Activated T-cell treated with anti-CD3 and anti-CD28 coated beads, Interleukin-2, amount 50 U/mL, for 24 hours (primary cell): Measurements from ENCODE around the gene PPFIA3.
"Not testable (repeated sequence)": the region's sequence is repeated elsewhere in the genome, so short reads cannot be mapped to it uniquely, and the experiment has no call there.

ENCODE experiments used
- DNase-seq: peaks from one replicate; pipeline ENCODE4 v3.0.0-alpha.2; 2020
- H3K27ac Mint-ChIP-seq: 2 replicates; pipeline ENCODE4 v1.8.0; 2020; ENCODE audit warnings: mild to moderate bottlenecking, mixed read lengths
- H3K27me3 Mint-ChIP-seq: 2 replicates; pipeline ENCODE4 v1.8.0; 2020; ENCODE audit warnings: mixed read lengths
- H3K36me3 Mint-ChIP-seq: 2 replicates; pipeline ENCODE4 v1.8.0; 2020; ENCODE audit warnings: low read depth, mixed read lengths
- H3K4me1 Mint-ChIP-seq: 2 replicates; pipeline ENCODE4 v1.8.0; 2020; ENCODE audit warnings: low read depth, mixed read lengths
- H3K4me3 Mint-ChIP-seq: 2 replicates; pipeline ENCODE4 v1.8.0; 2020; ENCODE audit warnings: mild to moderate bottlenecking, moderate library complexity, mixed read lengths
- H3K9me3 Mint-ChIP-seq: 2 replicates; pipeline ENCODE4 v1.8.0; 2020; ENCODE audit warnings: mixed read lengths

The PPFIA3 gene

DNA sequence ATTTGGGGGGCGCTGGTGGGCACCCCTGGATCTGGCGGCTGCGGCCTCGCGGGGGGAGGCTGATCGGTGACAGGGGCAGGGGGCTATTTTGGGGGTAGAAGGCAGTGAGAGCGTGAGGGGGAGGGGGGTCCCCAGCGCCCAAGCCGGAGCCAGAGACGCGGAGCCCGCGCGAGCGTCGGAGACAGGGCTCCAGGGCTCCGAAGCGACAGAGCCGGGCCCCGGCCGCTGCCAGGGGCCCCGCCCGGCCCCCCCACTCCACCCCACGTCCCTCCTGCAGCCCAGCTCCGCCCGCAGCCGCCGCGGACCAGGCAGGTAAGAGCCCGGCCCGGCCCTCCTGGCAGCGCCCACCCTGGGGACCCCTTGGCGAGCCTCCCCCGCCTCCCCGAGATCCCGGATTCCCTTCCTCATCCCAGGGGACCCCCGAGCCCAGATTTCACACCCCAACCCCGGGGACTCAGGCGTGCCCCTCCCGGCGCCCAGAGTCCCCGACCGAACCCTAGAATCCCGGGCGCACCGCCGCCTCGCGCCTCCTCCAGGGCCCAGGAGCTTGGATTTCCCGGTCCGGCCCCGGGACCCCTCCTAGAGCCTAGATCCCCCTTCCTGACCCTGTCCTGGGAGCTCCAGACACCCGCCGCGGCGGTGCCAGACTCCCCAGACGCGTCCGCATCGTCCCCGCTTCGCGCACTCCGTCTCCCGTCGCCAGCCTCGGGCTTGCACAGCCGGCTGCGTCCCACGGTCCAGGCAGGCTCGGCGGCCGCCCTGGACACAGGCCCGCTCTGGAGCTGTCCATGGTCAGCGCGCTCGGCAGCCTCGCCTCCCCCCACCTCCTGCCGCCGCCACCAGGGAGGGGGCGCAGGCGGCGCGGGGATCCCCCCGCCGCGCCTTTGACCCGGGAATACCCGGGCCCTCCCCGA, at the start of gene PPFIA3:
Gene PPFIA3, plus strand, starts transcription at position 134 of the 914 bp plus-strand sequence. CDS start 8,330 bp downstream, outside the sequence.
- H3K36me3 Mint-ChIP-seq = peaks cover 5% of the 10 kb centered on the region
- H3K27me3 Mint-ChIP-seq = peaks cover 11% of the 10 kb centered on the region
- peaks cover 28% of the 10 kb centered on the region for H3K4me1 Mint-ChIP-seq
- peak within 1 kb of the TSS; percentile 85 for H3K4me3 Mint-ChIP-seq
- no peaks in the 10 kb centered on the region for H3K9me3 Mint-ChIP-seq
- peak within 1 kb of the TSS; percentile 93 for H3K27ac Mint-ChIP-seq
- DNase-seq = peak; percentile 58

DNA sequence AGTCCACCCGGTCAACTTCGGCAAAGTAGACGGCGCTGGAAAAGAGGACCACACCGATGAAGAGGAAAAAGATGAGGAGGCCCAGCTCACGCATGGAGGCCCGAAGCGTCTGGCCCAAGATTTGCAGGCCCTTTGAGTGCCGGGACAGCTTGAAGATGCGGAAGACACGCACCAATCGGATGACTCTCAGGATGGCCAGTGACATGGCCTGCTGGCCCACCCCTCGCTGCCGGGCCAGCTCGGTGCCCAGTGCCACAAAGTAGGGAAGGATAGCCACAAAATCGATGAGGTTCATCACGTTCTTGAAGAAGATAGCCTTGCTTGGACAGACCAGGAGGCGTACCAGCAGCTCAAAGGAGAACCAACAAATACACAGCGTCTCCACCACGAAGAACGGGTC, 48.9 kb upstream of the PPFIA3 start:
- H3K4me1 Mint-ChIP-seq = peaks cover 8% of the 10 kb centered on the region
- peaks cover 82% of the 10 kb centered on the region for H3K27me3 Mint-ChIP-seq
- H3K4me3 Mint-ChIP-seq = no peak overlapping the region
- H3K36me3 Mint-ChIP-seq = no peaks in the 10 kb centered on the region
- peaks cover 2% of the 10 kb centered on the region for H3K9me3 Mint-ChIP-seq
- no peak for DNase-seq
- H3K27ac Mint-ChIP-seq = no peak overlapping the region

DNA sequence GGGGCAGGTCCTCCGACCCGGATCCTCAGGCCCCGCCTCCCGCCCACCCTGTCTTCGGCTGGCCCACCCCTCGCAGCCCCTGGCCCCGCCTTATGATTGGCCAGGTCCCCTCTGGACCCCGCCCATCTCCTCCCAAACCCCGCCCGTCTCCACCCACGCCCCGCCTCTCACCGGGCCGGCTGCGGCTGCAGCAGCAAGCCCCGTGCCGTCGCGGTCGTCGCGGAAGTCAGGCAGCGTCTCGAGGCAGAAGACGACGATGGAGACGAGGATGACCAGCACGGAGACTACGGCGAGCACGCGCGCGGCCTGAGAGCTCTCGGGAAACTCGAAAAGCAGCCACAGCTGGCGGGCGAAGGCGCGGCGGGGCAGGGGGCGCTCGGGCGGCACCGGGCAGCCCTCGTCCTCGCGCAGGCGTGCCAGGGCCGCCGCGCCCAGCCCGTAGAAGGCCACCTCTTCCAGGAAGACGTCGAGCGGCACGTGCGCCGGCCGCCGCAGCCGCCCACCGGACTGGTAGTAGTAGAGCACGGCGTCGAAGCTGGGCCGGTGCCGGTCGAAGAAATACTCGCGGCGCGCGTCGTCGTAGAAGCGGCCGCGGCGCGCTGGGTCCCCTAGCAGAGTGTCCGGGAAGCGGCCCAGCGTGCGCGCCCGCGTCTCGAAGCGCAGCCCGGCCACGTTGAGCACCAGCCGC, 47.3 kb upstream of the PPFIA3 start:
- DNase-seq = peak; percentile 49
- H3K4me3 Mint-ChIP-seq = no peak overlapping the region
- H3K4me1 Mint-ChIP-seq = peaks cover 8% of the 10 kb centered on the region
- no peaks in the 10 kb centered on the region for H3K36me3 Mint-ChIP-seq
- peaks cover 76% of the 10 kb centered on the region for H3K27me3 Mint-ChIP-seq
- H3K27ac Mint-ChIP-seq = no peak overlapping the region
- H3K9me3 Mint-ChIP-seq = peaks cover 2% of the 10 kb centered on the region

DNA sequence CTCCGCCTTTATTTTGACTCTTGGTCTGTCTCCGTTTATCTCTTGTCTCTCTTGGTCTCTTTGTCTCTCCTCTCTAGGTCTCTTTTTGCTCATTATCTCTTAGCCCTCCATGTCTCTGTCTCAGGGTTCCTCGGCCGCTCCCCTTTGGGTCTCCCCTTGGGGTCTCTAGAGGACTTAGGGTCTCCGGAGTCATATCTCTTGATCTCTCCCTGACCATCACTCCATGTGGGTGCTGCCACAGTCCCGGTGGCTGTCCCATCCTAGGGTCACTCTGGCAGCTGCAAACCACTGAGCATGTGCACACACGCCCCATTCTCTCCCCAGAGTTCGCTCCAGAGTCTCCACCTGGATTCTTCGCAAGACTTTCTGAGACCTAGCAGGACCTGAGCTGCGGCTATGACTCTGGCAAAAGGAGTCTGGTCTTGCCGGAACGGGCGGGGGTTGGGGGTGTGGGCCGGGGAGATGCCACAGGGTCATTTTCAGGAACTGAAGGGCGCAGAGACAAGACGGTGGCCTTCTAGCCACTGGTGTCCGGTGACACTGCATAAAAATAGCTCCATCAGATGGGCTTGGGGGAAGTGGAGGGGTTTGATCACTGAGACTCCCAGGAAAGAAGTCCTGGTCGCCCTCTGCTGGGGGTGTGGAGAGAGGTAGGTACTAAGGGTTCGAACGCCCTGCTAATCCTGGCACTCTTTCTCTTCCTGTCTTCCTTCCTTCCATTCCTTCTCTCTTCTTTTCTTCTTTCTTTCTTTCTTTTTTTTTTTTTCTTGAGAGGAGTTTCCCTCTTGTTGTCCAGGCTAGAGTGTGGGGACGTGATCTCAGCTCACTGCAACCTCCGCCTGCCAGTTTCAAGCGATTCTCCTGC, 45.6 kb upstream of the PPFIA3 start:
- Mint-ChIP-seq H3K4me1 (peaks cover 8% of the 10 kb centered on the region), H3K27ac (no peak overlapping the region), H3K9me3 (peaks cover 2% of the 10 kb centered on the region), H3K4me3 (no peak overlapping the region), H3K36me3 (no peaks in the 10 kb centered on the region), H3K27me3 (peaks cover 72% of the 10 kb centered on the region)
- DNase-seq = no peak

DNA sequence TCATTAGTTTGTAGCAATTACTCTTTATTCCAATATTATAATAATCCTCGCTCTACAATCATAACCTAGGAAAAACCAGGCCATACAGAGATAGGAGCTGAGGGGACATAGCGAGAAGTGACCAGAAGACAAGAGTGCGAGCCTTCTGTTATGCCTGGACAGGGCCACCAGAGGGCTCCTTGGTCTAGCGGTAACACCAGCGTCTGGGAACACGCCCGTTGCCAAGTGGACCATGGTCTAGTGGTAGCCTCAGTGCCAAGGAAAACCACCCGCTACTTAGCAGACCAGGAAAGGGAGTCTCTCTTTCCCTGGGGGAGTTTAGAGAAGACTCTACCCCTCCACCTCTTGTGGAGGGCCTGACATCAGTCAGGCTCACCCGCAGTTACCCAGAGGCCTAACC, 44.5 kb upstream of the PPFIA3 start:
- H3K4me3 Mint-ChIP-seq, H3K27ac Mint-ChIP-seq, H3K36me3 Mint-ChIP-seq, H3K4me1 Mint-ChIP-seq, DNase-seq, H3K9me3 Mint-ChIP-seq: not testable (repeated sequence)
- peaks cover 61% of the 10 kb centered on the region for H3K27me3 Mint-ChIP-seq

DNA sequence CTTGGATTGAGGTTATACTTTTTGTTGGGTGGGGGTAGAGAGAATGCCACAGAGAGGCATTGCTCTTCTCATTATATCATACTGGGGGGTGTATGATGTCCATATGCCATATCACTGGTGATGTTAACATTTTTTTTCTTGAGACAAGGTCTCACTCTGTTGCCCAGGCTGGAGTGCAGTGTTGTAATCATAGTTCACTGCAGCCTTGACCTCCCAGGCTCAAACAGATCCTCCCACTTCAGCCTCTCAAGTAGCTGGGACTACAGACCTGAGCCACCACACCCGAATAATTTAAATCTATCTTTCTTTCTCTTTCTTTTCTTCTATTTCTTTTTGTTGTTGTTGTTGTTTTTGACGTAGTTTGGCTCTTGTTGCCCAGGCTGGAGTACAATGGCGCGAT, 39.0 kb upstream of the PPFIA3 start:
- Mint-ChIP-seq H3K4me3 (no peak overlapping the region), H3K27me3 (peaks cover 16% of the 10 kb centered on the region), H3K36me3 (peaks cover 3% of the 10 kb centered on the region), H3K9me3 (no peaks in the 10 kb centered on the region), H3K4me1 (peaks cover 8% of the 10 kb centered on the region), H3K27ac (no peak overlapping the region)
- no peak for DNase-seq

DNA sequence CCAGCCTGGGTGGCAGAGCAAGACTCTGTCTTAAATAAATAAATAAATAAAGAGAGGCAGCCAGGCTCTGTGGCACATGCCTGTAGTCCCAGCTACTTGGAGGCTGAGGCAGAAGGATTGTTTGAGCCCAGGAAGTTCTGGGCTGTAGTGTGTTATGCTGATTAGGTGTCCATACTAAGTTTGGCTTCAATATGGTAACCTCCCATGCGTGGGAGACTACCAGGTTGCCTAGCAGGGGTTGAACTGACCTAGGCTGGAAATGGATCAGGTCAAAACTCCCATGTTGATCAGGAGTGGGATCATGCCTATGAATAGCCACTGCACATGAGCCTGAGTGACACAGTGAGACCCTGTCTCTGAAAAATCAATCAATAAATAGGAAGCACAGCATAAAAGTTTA, 38.1 kb upstream of the PPFIA3 start:
- peaks cover 9% of the 10 kb centered on the region for H3K4me1 Mint-ChIP-seq
- H3K36me3 Mint-ChIP-seq = peaks cover 12% of the 10 kb centered on the region
- H3K27ac Mint-ChIP-seq = no peak overlapping the region
- no peaks in the 10 kb centered on the region for H3K9me3 Mint-ChIP-seq
- no peak for DNase-seq
- peaks cover 7% of the 10 kb centered on the region for H3K27me3 Mint-ChIP-seq
- H3K4me3 Mint-ChIP-seq = no peak overlapping the region

DNA sequence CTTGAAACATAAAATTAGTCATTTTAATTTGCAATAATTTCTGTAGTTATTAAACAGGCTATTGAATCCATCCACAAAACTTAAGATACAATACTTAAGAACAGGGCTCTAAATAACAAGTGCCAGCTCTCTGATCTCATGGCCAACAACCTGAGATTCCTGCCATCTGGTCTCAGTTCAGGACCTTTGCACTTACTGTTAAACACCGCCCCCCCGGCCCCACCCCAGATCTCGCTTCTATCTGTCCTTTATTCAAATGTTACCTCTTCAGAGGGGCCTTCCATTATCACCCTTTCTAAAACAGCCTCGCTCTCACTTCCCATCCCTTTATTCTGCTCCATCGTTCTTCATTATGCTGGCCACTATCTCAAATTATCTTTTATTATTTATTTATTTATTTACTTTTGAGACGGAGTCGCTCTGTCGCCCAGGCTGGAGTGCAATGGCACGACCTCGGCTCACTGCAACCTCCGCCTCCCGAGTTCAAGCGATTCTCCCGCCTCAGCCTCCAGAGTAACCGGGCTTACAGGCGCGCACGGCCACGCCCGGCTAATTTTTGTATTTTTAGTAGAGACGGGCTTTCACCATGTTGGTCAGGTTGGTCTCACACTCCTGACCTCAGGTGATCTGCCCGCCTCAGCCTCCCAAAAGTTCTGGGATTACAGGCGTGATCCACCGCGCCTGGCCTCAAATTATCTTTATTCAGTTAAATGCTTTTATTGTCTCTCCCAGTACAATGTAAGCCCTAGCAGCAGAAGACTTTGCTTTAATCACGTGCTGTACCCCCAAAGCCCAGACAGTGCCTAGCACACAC, 34.9 kb upstream of the PPFIA3 start:
- Mint-ChIP-seq H3K27ac (peak overlapping the region; percentile 98), H3K4me1 (peaks cover 28% of the 10 kb centered on the region), H3K27me3 (no peaks in the 10 kb centered on the region), H3K4me3 (peak overlapping the region; percentile 98), H3K36me3 (peaks cover 40% of the 10 kb centered on the region), H3K9me3 (no peaks in the 10 kb centered on the region)
- no peak for DNase-seq

DNA sequence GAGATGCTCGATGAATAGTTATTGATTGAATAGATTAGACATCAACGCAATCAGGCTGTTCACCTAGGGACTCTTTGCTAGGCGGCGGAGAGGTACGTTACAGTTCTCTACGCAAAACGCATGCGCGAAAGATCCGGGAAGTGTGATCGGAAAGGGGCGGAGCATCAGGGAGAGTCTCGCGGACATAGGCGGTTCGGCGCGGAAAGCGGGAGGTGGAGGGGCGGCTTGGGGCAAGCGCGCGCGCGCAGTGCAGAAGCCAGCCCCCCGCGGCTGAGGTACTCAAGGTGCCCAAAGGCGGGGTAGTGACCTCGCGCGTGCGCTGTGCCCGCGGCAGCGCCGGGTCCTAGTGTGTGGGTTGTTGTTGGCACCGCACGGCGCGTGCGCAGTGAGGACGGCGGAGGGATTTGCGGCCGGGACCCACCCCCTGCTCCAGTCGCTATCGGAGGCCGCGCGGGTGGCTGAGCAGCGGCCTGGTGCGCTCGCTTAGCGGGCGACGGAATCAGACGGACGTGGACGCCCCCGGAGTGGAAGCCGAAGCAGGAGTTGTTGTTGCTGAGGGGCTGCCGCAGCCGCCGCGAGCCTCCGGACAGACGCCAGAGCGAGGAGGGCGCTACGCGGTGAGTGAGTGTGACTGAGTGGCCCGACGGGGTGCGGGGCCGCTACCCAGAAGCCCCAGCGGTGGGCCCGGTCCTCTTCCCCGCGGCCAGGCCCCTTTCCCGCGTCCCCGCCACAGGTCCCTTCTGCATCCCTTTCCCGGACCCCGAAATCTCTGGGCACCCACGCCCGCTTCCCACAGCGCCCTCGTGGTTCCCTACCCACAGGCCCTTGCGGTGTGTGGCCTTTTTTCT, 34.1 kb upstream of the PPFIA3 start, which contains the start of gene SNRNP70:
Gene SNRNP70, plus strand, starts transcription at position 432 of the 848 bp plus-strand sequence. CDS start 964 bp downstream, outside the sequence.
- peak; percentile 99 for DNase-seq
- no peaks in the 10 kb centered on the region for H3K9me3 Mint-ChIP-seq
- H3K27ac Mint-ChIP-seq = peak within 1 kb of the TSS; percentile 98
- H3K27me3 Mint-ChIP-seq = no peaks in the 10 kb centered on the region
- H3K4me3 Mint-ChIP-seq = peak within 1 kb of the TSS; percentile 98
- H3K36me3 Mint-ChIP-seq = peaks cover 49% of the 10 kb centered on the region
- H3K4me1 Mint-ChIP-seq = peaks cover 30% of the 10 kb centered on the region

DNA sequence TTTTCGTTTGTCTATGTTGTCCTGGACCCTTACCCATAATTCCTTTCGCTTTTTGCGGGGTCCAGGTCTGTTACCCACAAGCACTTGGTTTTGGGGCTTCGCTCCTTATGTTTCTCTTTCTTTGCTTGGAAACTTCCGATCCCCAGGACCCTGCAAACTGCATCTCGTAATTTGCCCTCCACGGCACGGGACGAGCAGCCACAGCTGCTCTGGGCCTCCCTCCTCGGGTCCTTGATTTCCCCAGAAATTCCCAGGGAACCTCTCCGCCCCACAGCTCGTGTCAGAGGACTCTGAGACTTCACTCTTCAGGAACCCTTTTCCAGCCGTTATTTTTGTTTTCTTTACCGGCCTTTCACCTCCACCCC, 33.5 kb upstream of the PPFIA3 start:
- H3K4me3 Mint-ChIP-seq = peak overlapping the region; percentile 98
- H3K27me3 Mint-ChIP-seq = no peaks in the 10 kb centered on the region
- H3K27ac Mint-ChIP-seq = peak overlapping the region; percentile 98
- no peaks in the 10 kb centered on the region for H3K9me3 Mint-ChIP-seq
- no peak for DNase-seq
- peaks cover 55% of the 10 kb centered on the region for H3K36me3 Mint-ChIP-seq
- peaks cover 36% of the 10 kb centered on the region for H3K4me1 Mint-ChIP-seq

DNA sequence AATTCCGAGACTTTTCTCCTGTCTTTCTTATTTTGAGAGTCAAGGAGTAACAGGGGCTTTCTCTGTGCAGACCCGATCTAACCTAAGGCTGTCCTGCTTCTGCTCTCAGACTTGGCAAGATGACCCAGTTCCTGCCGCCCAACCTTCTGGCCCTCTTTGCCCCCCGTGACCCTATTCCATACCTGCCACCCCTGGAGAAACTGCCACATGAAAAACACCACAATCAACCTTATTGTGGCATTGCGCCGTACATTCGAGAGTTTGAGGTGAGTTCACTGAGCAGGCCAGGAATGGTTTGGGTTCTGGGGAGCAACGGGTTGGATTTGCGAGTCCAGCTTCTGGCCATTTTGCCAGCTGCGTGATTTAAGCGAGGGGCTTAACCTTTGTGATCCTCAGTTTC, 33.0 kb upstream of the PPFIA3 start:
- Mint-ChIP-seq H3K4me3 (peak overlapping the region; percentile 98), H3K27ac (peak overlapping the region; percentile 98), H3K4me1 (peaks cover 39% of the 10 kb centered on the region), H3K27me3 (no peaks in the 10 kb centered on the region), H3K9me3 (no peaks in the 10 kb centered on the region), H3K36me3 (peaks cover 59% of the 10 kb centered on the region)
- DNase-seq = no peak

DNA sequence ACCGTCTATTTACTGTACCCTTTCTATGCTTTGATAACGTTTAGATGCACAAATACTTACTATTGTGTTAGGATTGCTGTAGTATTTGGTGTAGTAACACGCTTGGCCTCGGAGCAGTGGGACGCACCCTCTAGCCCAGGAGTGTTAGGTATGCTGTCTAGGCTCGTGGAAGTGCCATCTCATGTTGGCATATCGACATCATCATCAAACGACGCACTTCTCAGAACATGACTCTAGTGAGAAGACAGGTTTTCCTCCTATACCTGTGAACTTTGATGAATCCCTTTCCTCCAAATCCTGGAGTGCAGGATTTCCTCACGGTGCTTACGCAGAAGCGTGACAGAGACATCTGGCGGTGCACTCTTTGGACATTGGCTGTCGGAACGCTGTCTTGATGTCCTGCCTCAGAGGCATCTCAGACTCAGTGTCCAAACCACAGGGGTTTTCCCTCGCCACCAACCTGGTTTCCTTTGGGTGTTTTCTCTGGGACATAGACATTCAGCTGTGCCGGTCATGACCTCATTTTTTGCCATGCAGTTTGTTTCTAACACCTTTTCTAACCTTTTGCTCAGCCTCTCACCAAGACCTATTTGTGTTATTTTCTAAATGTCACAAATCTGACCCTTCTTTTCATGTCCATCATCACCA, 27.8 kb upstream of the PPFIA3 start:
- H3K36me3 Mint-ChIP-seq = peaks cover 93% of the 10 kb centered on the region
- H3K27me3 Mint-ChIP-seq = no peaks in the 10 kb centered on the region
- DNase-seq = no peak
- H3K9me3 Mint-ChIP-seq = no peaks in the 10 kb centered on the region
- peaks cover 34% of the 10 kb centered on the region for H3K4me1 Mint-ChIP-seq
- no peak overlapping the region for H3K4me3 Mint-ChIP-seq
- peak overlapping the region; percentile 78 for H3K27ac Mint-ChIP-seq
